HEK293 (cell line): Measurements from ENCODE around the gene FASTK.

Source experiments
- CTCF ChIA-PET: fragments of 350-600 bp; formaldehyde crosslinking; extraction: SDS; loops from one replicate; lab custom pipeline; 2021; ENCODE audit warnings: antibody characterized with exemption; lab: Yijun Ruan, JAX
- POLR2A ChIA-PET: fragments of 300-600 bp; formaldehyde crosslinking; extraction: SDS; loops from one replicate; lab custom pipeline; 2020; ENCODE audit warnings: antibody characterized with exemption, inconsistent platforms; lab: Yijun Ruan, JAX
- H3K27ac ChIP-seq: fragments of 200-500 bp; sonication (Bioruptor generic); 2 replicates; pipeline ENCODE4 v1.5.1; 2014; ENCODE audit warnings: low read depth, low read length, control low read depth, inconsistent platforms; ENCODE audit errors: extremely low read depth
- H3K36me3 ChIP-seq, 2 experiments: fragments of 200-500 bp in 1 of 2; sonication (Bioruptor generic) in 1 of 2; 1 replicate in 1 of 2; 2 replicates in 1 of 2; pipeline ENCODE4 v1.5.1; 2014 to 2017; ENCODE audit warnings: inconsistent platforms in 2 of 2, low read length in 2 of 2; ENCODE audit not compliant: control insufficient read depth in 2 of 2, insufficient read depth in 1 of 2
- H3K4me1 ChIP-seq: fragments of 200-500 bp; sonication (Bioruptor generic); 2 replicates; pipeline ENCODE4 v1.5.1; 2014; ENCODE audit warnings: mild to moderate bottlenecking, low read length, inconsistent platforms; ENCODE audit not compliant: control insufficient read depth, insufficient read depth
- H3K4me3 ChIP-seq: 2 replicates; pipeline ENCODE4 v1.5.1; 2011; ENCODE audit warnings: low read depth, mild to moderate bottlenecking, control low read depth, low read length, moderate library complexity
- H3K9me3 ChIP-seq: fragments of 200-500 bp; sonication (Bioruptor generic); 2 replicates; pipeline ENCODE4 v1.5.1; 2014; ENCODE audit warnings: low read depth, low read length, inconsistent platforms; ENCODE audit not compliant: control insufficient read depth, insufficient read depth
- REPIN1 ChIP-seq: fragments of 450-650 bp; formaldehyde crosslinking; IDR thresholded peaks from 2 replicates; pipeline ENCODE4 v1.5.1; 2017; ENCODE audit warnings: missing biosample characterization, missing genetic modification characterization, low read depth
- REST ChIP-seq: fragments of 450-650 bp; formaldehyde crosslinking; IDR thresholded peaks from 2 replicates; pipeline ENCODE4 v1.5.1; 2016; ENCODE audit warnings: missing biosample characterization, missing genetic modification characterization
- ZBTB1 ChIP-seq: fragments of 450-650 bp; formaldehyde crosslinking; IDR thresholded peaks from 2 replicates; pipeline ENCODE4 v1.5.1; 2016; ENCODE audit warnings: missing biosample characterization, missing genetic modification characterization
- ZBTB17 ChIP-seq: fragments of 450-650 bp; formaldehyde crosslinking; IDR thresholded peaks from 2 replicates; pipeline ENCODE4 v1.5.1; 2016; ENCODE audit warnings: missing biosample characterization, missing genetic modification characterization
- ZBTB26 ChIP-seq: fragments of 450-650 bp; formaldehyde crosslinking; optimal IDR thresholded peaks from 2 replicates; pipeline ENCODE3; 2016; ENCODE audit warnings: missing biosample characterization, mild to moderate bottlenecking, missing genetic modification characterization
- ZFP3 ChIP-seq: fragments of 450-650 bp; formaldehyde crosslinking; IDR thresholded peaks from 2 replicates; pipeline ENCODE4 v1.5.1; 2016; ENCODE audit warnings: low read depth, missing biosample characterization, missing genetic modification characterization
- ZFP69B ChIP-seq: fragments of 450-650 bp; formaldehyde crosslinking; IDR thresholded peaks from 2 replicates; pipeline ENCODE4 v1.5.1; 2016; ENCODE audit warnings: missing biosample characterization, missing genetic modification characterization
- ZNF121 ChIP-seq: fragments of 450-650 bp; formaldehyde crosslinking; IDR thresholded peaks from 2 replicates; pipeline ENCODE4 v1.5.1; 2016; ENCODE audit warnings: missing biosample characterization, missing genetic modification characterization
- ZNF138 ChIP-seq: fragments of 450-650 bp; formaldehyde crosslinking; IDR thresholded peaks from 2 replicates; pipeline ENCODE4 v1.5.1; 2016; ENCODE audit warnings: missing biosample characterization, missing genetic modification characterization, borderline replicate concordance
- ZNF157 ChIP-seq: fragments of 450-650 bp; formaldehyde crosslinking; IDR thresholded peaks from 2 replicates; pipeline ENCODE4 v1.5.1; 2016; ENCODE audit warnings: missing biosample characterization, missing genetic modification characterization
- ZNF341 ChIP-seq: fragments of 450-650 bp; formaldehyde crosslinking; IDR thresholded peaks from 2 replicates; pipeline ENCODE4; 2016; ENCODE audit warnings: low read depth, missing biosample characterization, missing genetic modification characterization
- ZNF37A ChIP-seq: fragments of 450-650 bp; IDR thresholded peaks from 2 replicates; pipeline ENCODE4 v1.5.1; 2018; ENCODE audit warnings: missing biosample characterization, missing genetic modification characterization
- ZNF544 ChIP-seq: fragments of 450-650 bp; formaldehyde crosslinking; IDR thresholded peaks from 2 replicates; pipeline ENCODE4 v1.5.0; 2017; ENCODE audit warnings: missing biosample characterization, missing genetic modification characterization
- ZNF580 ChIP-seq: fragments of 450-650 bp; formaldehyde crosslinking; IDR thresholded peaks from 2 replicates; pipeline ENCODE4 v1.5.1; 2016; ENCODE audit warnings: missing biosample characterization, missing genetic modification characterization
- ZNF600 ChIP-seq: fragments of 450-650 bp; formaldehyde crosslinking; IDR thresholded peaks from 2 replicates; pipeline ENCODE4 v1.5.1; 2016; ENCODE audit warnings: missing biosample characterization, missing genetic modification characterization
- ZNF658 ChIP-seq: fragments of 450-650 bp; formaldehyde crosslinking; IDR thresholded peaks from 2 replicates; pipeline ENCODE4; 2016; ENCODE audit warnings: missing biosample characterization, missing genetic modification characterization
- ZNF664 ChIP-seq: fragments of 450-650 bp; formaldehyde crosslinking; IDR thresholded peaks from 2 replicates; pipeline ENCODE4 v1.5.1; 2016; ENCODE audit warnings: missing biosample characterization, missing genetic modification characterization
- ZNF837 ChIP-seq: fragments of 450-650 bp; formaldehyde crosslinking; IDR thresholded peaks from 2 replicates; pipeline ENCODE4 v1.5.1; 2016; ENCODE audit warnings: missing biosample characterization, missing genetic modification characterization
- ZSCAN23 ChIP-seq: fragments of 450-650 bp; formaldehyde crosslinking; IDR thresholded peaks from 2 replicates; pipeline ENCODE4 v1.5.1; 2016; ENCODE audit warnings: missing biosample characterization, missing genetic modification characterization

Gene FASTK

GRCh38 chr7:151129117-151129959 lies 48.7 kb upstream of the FASTK start (continued):
- TF ChIP-seq ZBTB26 (no peak), ZNF121 (tag by site-specific recombination) (no peak), ZFP3 (tag by site-specific recombination) (no peak), ZNF37A (no peak), REST (no peak), ZNF138 (tag by site-specific recombination) (no peak), ZNF544 (tag by site-specific recombination) (no peak), ZSCAN23 (tag by site-specific recombination) (no peak), ZNF157 (tag by site-specific recombination) (no peak), ZNF837 (tag by site-specific recombination) (no peak), REPIN1 (tag by site-specific recombination) (no peak)

GRCh38 chr7:151128716-151129115 lies 48.1 kb upstream of the FASTK start:
- no peaks in the 10 kb centered on the region for H3K9me3 ChIP-seq
- no peaks in the 10 kb centered on the region for H3K4me1 ChIP-seq
- no peak overlapping the region for H3K27ac ChIP-seq
- ChIA-PET CTCF (interaction anchor here (1.2 to 1.4 kb wide), 2 partner anchors 13 to 45 kb away, joined by 3 to 5 read pairs; no protein-coding TSS in a partner anchor), POLR2A (interaction anchor here (0.6 kb wide), 1 partner anchor 1203 kb away, joined by 7 read pairs; no protein-coding TSS in a partner anchor)
- no peak overlapping the region for H3K4me3 ChIP-seq
- TF ChIP-seq ZNF658 (tag by site-specific recombination) (no peak), ZFP69B (no peak), ZNF600 (no peak), ZBTB1 (no peak), ZNF664 (tag by site-specific recombination) (no peak), ZBTB17 (tag by site-specific recombination) (no peak), ZNF138 (tag by site-specific recombination) (no peak)
- peaks cover 0 to 92% of the 10 kb centered on the region in 2 experiments; a peak in 1 of 3 replicates for H3K36me3 ChIP-seq

GRCh38 chr7:151128144-151128543 lies 47.5 kb upstream of the FASTK start:
- Histone ChIP-seq H3K4me1 (no peaks in the 10 kb centered on the region), H3K36me3 (peaks cover 0 to 92% of the 10 kb centered on the region in 2 experiments; a peak in 1 of 3 replicates), H3K9me3 (no peaks in the 10 kb centered on the region), H3K4me3 (no peak overlapping the region), H3K27ac (no peak overlapping the region)
- peak; percentile 44 for TF ChIP-seq ZNF341 (tag by site-specific recombination)
- TF ChIP-seq ZNF580 (tag by site-specific recombination), result no peak
- POLR2A ChIA-PET, result interaction anchor here (0.5 to 0.6 kb wide), 2 partner anchors 111 to 181 kb away, joined by 3 to 5 read pairs; no protein-coding TSS in a partner anchor
- CTCF ChIA-PET, result interaction anchor here (1.2 kb wide), 1 partner anchor 13 kb away, joined by 3 read pairs; no protein-coding TSS in a partner anchor
